Measurements from ENCODE around the gene RXRA.

- TF ChIP-seq, protein P1, sequence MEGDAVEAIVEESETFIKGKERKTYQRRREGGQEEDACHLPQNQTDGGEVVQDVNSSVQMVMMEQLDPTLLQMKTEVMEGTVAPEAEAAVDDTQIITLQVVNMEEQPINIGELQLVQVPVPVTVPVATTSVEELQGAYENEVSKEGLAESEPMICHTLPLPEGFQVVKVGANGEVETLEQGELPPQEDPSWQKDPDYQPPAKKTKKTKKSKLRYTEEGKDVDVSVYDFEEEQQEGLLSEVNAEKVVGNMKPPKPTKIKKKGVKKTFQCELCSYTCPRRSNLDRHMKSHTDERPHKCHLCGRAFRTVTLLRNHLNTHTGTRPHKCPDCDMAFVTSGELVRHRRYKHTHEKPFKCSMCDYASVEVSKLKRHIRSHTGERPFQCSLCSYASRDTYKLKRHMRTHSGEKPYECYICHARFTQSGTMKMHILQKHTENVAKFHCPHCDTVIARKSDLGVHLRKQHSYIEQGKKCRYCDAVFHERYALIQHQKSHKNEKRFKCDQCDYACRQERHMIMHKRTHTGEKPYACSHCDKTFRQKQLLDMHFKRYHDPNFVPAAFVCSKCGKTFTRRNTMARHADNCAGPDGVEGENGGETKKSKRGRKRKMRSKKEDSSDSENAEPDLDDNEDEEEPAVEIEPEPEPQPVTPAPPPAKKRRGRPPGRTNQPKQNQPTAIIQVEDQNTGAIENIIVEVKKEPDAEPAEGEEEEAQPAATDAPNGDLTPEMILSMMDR (IDR thresholded peaks at IDR 0.05 in 8 of 11, conservative IDR thresholded peaks at IDR 0.05 in 3 of 11), result no peak
- TF ChIP-seq POLR2A (IDR thresholded peaks at IDR 0.05) (no peak), POLR2AphosphoS5 (IDR thresholded peaks at IDR 0.05) (peak in 1 of 3 donors; percentile 7)
These were observed 33.4 kb downstream of the RXRA start for GRCh38 chr9:134359493-134360179.

Data from spleen (tissue), 7 donors.